Osteocyte (in vitro differentiated cells): ENCODE data around the gene DYNLT1. TPM values are rescaled to one million over a fixed set of nuclear protein-coding genes. Genes with fewer than 3 reads are reported as not detected.

Experiments used
- DNase-seq: peaks from one replicate; pipeline ENCODE4 v3.0.0; 2021; ENCODE audit warnings: mixed read lengths; ENCODE audit not compliant: unreplicated experiment; ENCODE audit errors: extremely low spot score
- H3K27ac Mint-ChIP-seq: one replicate; pipeline ENCODE4 v1.8.0; 2021; ENCODE audit warnings: mild to moderate bottlenecking, mixed read lengths; ENCODE audit not compliant: unreplicated experiment
- H3K27me3 Mint-ChIP-seq: one replicate; pipeline ENCODE4 v1.8.0; 2021; ENCODE audit warnings: mixed read lengths; ENCODE audit not compliant: unreplicated experiment
- H3K36me3 Mint-ChIP-seq: one replicate; pipeline ENCODE4 v1.8.0; 2021; ENCODE audit warnings: mixed read lengths; ENCODE audit not compliant: unreplicated experiment
- H3K4me1 Mint-ChIP-seq: one replicate; pipeline ENCODE4 v1.8.0; 2021; ENCODE audit warnings: mixed read lengths; ENCODE audit not compliant: unreplicated experiment
- H3K4me3 Mint-ChIP-seq: one replicate; pipeline ENCODE4 v1.8.0; 2021; ENCODE audit warnings: mild to moderate bottlenecking, moderate library complexity, mixed read lengths; ENCODE audit not compliant: unreplicated experiment
- H3K9me3 Mint-ChIP-seq: one replicate; pipeline ENCODE4 v1.8.0; 2021; ENCODE audit warnings: mixed read lengths; ENCODE audit not compliant: unreplicated experiment
- CTCF ChIP-seq: fragments of 200-600 bp; sonication (generic); IDR thresholded peaks from 2 replicates; pipeline ENCODE4 v1.5.0; 2021; ENCODE audit warnings: antibody characterized with exemption, mild to moderate bottlenecking, moderate library complexity
- total RNA-seq: library from RNA; stranded (reverse); gene quantifications from 2 replicates; pipeline ENCODE4 v1.2.1, GENCODE V29; 2021

The DYNLT1 gene
- total RNA-seq, 1 donor from 2014 or later = 116 TPM

- no peaks in the 10 kb centered on the region for H3K9me3 Mint-ChIP-seq
- peaks cover 30% of the 10 kb centered on the region for H3K36me3 Mint-ChIP-seq
- TF ChIP-seq CTCF = no peak
- no peaks in the 10 kb centered on the region for H3K27me3 Mint-ChIP-seq
- no peaks in the 10 kb centered on the region for H3K4me1 Mint-ChIP-seq
- no peak overlapping the region for H3K27ac Mint-ChIP-seq
- no peak overlapping the region for H3K4me3 Mint-ChIP-seq
- no peak for DNase-seq
Observed at GRCh38 chr6:158596861-158597260, 47.7 kb downstream of the DYNLT1 start.

- H3K9me3 Mint-ChIP-seq = no peaks in the 10 kb centered on the region
- H3K27me3 Mint-ChIP-seq = no peaks in the 10 kb centered on the region
- no peak overlapping the region for H3K4me3 Mint-ChIP-seq
- no peak for DNase-seq
- H3K4me1 Mint-ChIP-seq = no peaks in the 10 kb centered on the region
- TF ChIP-seq CTCF = no peak
- H3K27ac Mint-ChIP-seq = no peak overlapping the region
- H3K36me3 Mint-ChIP-seq = peaks cover 45% of the 10 kb centered on the region
Observed at GRCh38 chr6:158595223-158595622, 49.3 kb downstream of the DYNLT1 start.

DNA sequence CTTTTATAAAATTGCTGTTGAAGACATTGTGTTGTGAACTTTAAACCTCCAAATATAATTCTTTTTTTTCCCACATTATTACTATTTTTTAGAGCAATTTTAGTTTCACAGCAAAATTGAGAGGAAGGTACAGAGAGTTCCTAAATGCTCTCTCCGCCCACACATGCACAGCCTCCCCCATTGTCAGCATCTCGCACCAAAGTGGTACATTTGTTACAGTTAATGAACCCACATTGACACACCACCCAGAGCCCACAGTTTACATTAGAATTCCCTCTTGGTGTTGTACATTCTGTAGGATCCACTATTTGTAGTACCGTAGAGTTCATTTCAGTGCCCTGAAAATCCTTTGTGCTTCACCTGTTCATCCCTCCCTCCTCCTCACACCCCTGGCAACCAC is 50.9 kb downstream of the DYNLT1 start:
- TF ChIP-seq CTCF = no peak
- no peaks in the 10 kb centered on the region for H3K4me1 Mint-ChIP-seq
- no peak overlapping the region for H3K4me3 Mint-ChIP-seq
- H3K9me3 Mint-ChIP-seq = no peaks in the 10 kb centered on the region
- H3K27ac Mint-ChIP-seq = no peak overlapping the region
- DNase-seq = no peak
- peaks cover 53% of the 10 kb centered on the region for H3K36me3 Mint-ChIP-seq
- H3K27me3 Mint-ChIP-seq = no peaks in the 10 kb centered on the region

DNA sequence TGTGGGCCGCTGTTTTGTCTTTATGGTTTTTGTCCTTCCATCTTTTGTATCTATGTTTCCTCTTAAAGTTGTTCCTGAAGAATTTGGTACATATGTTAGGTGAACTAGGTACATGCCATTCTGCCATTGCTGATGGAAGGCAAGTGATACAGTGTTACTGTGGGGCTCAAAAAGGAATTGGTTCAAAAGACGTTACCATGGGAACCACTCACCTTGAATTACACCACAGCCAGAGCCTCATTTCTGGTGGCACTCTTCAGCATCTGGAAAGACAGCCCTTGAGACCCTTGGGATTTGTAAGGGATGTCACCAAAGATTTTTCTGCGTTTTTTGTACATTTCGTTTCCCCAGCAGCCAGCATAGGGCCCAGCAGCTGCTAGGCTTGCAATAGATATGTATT is 52.7 kb downstream of the DYNLT1 start:
- H3K36me3 Mint-ChIP-seq = peaks cover 61% of the 10 kb centered on the region
- H3K27me3 Mint-ChIP-seq = no peaks in the 10 kb centered on the region
- no peaks in the 10 kb centered on the region for H3K4me1 Mint-ChIP-seq
- no peak for TF ChIP-seq CTCF
- H3K9me3 Mint-ChIP-seq = no peaks in the 10 kb centered on the region
- H3K27ac Mint-ChIP-seq = no peak overlapping the region
- no peak overlapping the region for H3K4me3 Mint-ChIP-seq
- no peak for DNase-seq

GRCh38 chr6:158591134-158591809 is 53.3 kb downstream of the DYNLT1 start:
- Mint-ChIP-seq H3K4me3 (no peak overlapping the region), H3K4me1 (no peaks in the 10 kb centered on the region), H3K36me3 (peaks cover 61% of the 10 kb centered on the region), H3K9me3 (no peaks in the 10 kb centered on the region), H3K27ac (no peak overlapping the region), H3K27me3 (no peaks in the 10 kb centered on the region)
- no peak for DNase-seq
- no peak for TF ChIP-seq CTCF
